GM18505 (cell line): ENCODE results near the gene FAM53A.
A peak's percentile ranks its signal among the peaks of the same experiment; 100 is the strongest.

ENCODE experiments used
- ATAC-seq: cut with Tn5 transposase; IDR thresholded peaks from one replicate; pipeline ENCODE4 v1.9.1; 2021; ENCODE audit not compliant: unreplicated experiment
- POLR2A ChIP-seq: IDR thresholded peaks from 4 replicates; pipeline ENCODE4 v1.6.1; 2011; ENCODE audit warnings: borderline replicate concordance; ENCODE audit not compliant: insufficient read depth, insufficient read length; ENCODE audit errors: extremely low read depth

Gene FAM53A

GRCh38 chr4:1683736-1684505 is at the start of gene FAM53A:
TSS of gene FAM53A (minus strand) at chr4:1684313. CDS start at chr4:1668741, 15,572 bp downstream.
- peak; percentile 86 for ATAC-seq

GRCh38 chr4:1732911-1733310 is 48.8 kb upstream of the FAM53A start:
- ATAC-seq = no peak
- no peak for TF ChIP-seq POLR2A

More at GRCh38 chr4:1683736-1684505, at the start of gene FAM53A:
- TF ChIP-seq POLR2A = no peak

GRCh38 chr4:1731180-1731579 is 47.1 kb upstream of the FAM53A start:
- no peak for TF ChIP-seq POLR2A
- no peak for ATAC-seq

GRCh38 chr4:1730532-1731135 is 46.5 kb upstream of the FAM53A start:
- no peak for ATAC-seq
- no peak for TF ChIP-seq POLR2A

GRCh38 chr4:1728061-1728980 is 44.2 kb upstream of the FAM53A start:
- no peak for TF ChIP-seq POLR2A
- no peak for ATAC-seq

GRCh38 chr4:1727117-1728031 is 43.3 kb upstream of the FAM53A start:
- no peak for TF ChIP-seq POLR2A
- no peak for ATAC-seq

GRCh38 chr4:1726146-1726934 is 42.2 kb upstream of the FAM53A start:
- no peak for TF ChIP-seq POLR2A
- no peak for ATAC-seq

GRCh38 chr4:1725521-1725920 is 41.4 kb upstream of the FAM53A start:
- TF ChIP-seq POLR2A = no peak
- no peak for ATAC-seq

GRCh38 chr4:1723131-1723801 is 39.2 kb upstream of the FAM53A start:
- ATAC-seq = no peak
- peak; percentile 30 for TF ChIP-seq POLR2A

GRCh38 chr4:1722551-1723118 is 38.5 kb upstream of the FAM53A start:
- TF ChIP-seq POLR2A = no peak

More at GRCh38 chr4:1722551-1723118, 38.5 kb upstream of the FAM53A start:
- no peak for ATAC-seq
